GM23338 (cell line): ENCODE results near the gene TRDMT1. TPM values are rescaled to one million over a fixed set of nuclear protein-coding genes. Genes with fewer than 3 reads are reported as not detected.

Experiments
- ATAC-seq: fragments of 200-7000 bp; cut with Tn5 transposase; 3 replicates; pipeline ENCODE4 v1.9.1; 2020
- DNase-seq: peaks from one replicate; pipeline ENCODE4 v3.0.0-alpha.2; 2015; ENCODE audit warnings: low spot score
- H2AFZ ChIP-seq: fragments of 200-600 bp; sonication (generic); 2 replicates; pipeline ENCODE4 v1.8.0; 2016; ENCODE audit warnings: antibody characterized with exemption, mild to moderate bottlenecking, moderate library complexity
- H3F3A ChIP-seq: fragments of 200-600 bp; sonication (generic); replicated peaks from 2 replicates; pipeline ENCODE4 v1.8.0; 2017; ENCODE audit warnings: antibody characterized with exemption, mixed run types, low read depth
- H3K27ac ChIP-seq: fragments of 200-600 bp; sonication (generic); 2 replicates; pipeline ENCODE4 v1.6.1; 2016; ENCODE audit warnings: low read depth
- H3K27me3 ChIP-seq: fragments of 200-600 bp; sonication (generic); 2 replicates; pipeline ENCODE4 v1.8.0; 2016; ENCODE audit warnings: mild to moderate bottlenecking, mixed run types, moderate library complexity; ENCODE audit not compliant: insufficient read depth
- H3K36me3 ChIP-seq: fragments of 200-600 bp; sonication (generic); 2 replicates; pipeline ENCODE4 v1.8.0; 2016; ENCODE audit warnings: mild to moderate bottlenecking; ENCODE audit not compliant: insufficient read depth
- H3K4me1 ChIP-seq: fragments of 200-600 bp; sonication (generic); 2 replicates; pipeline ENCODE4 v1.8.0; 2016; ENCODE audit warnings: mild to moderate bottlenecking, moderate library complexity; ENCODE audit not compliant: insufficient read depth
- H3K4me2 ChIP-seq: fragments of 200-600 bp; sonication (generic); 2 replicates; pipeline ENCODE4 v1.7.1; 2017; ENCODE audit warnings: mixed run types
- H3K4me3 ChIP-seq: fragments of 200-600 bp; sonication (generic); 2 replicates; pipeline ENCODE4 v1.6.1; 2016; ENCODE audit warnings: mixed run types
- H3K79me2 ChIP-seq: fragments of 200-600 bp; sonication (generic); replicated peaks from 2 replicates; pipeline ENCODE4 v1.8.0; 2017; ENCODE audit warnings: mild to moderate bottlenecking; ENCODE audit not compliant: insufficient read depth
- H3K9me2 ChIP-seq: fragments of 200-600 bp; sonication (generic); 2 replicates; pipeline ENCODE4 v1.8.0; 2017; ENCODE audit not compliant: insufficient read depth
- H4K20me1 ChIP-seq: fragments of 200-600 bp; sonication (generic); replicated peaks from 2 replicates; pipeline ENCODE4 v1.8.0; 2017; ENCODE audit warnings: mild to moderate bottlenecking; ENCODE audit not compliant: insufficient read depth
- H3K27ac Mint-ChIP-seq: 2 replicates; pipeline ENCODE4 v1.8.0; 2020; ENCODE audit warnings: inconsistent platforms, mild to moderate bottlenecking, moderate library complexity, mixed read lengths
- H3K27me3 Mint-ChIP-seq: 3 replicates; pipeline ENCODE4 v1.8.0; 2022; ENCODE audit warnings: low read depth, mild to moderate bottlenecking, moderate library complexity, mixed read lengths, inconsistent platforms; ENCODE audit not compliant: insufficient read depth, poor library complexity
- H3K36me3 Mint-ChIP-seq: 3 replicates; pipeline ENCODE4 v1.8.0; 2021; ENCODE audit warnings: low read depth, mild to moderate bottlenecking, inconsistent platforms, moderate library complexity, mixed read lengths
- H3K4me1 Mint-ChIP-seq: 3 replicates; pipeline ENCODE4 v1.8.0; 2020; ENCODE audit warnings: mild to moderate bottlenecking, inconsistent platforms, mixed read lengths
- H3K4me3 Mint-ChIP-seq: 3 replicates; pipeline ENCODE4 v1.8.0; 2021; ENCODE audit warnings: moderate library complexity, mild to moderate bottlenecking, inconsistent platforms, mixed read lengths
- H3K9me3 Mint-ChIP-seq: 3 replicates; pipeline ENCODE4 v1.8.0; 2020; ENCODE audit warnings: moderate library complexity, mild to moderate bottlenecking, inconsistent platforms, mixed read lengths
- EZH2 ChIP-seq: fragments of 200-600 bp; sonication (generic); IDR thresholded peaks from one replicate; pipeline ENCODE4 v1.8.0; 2017; ENCODE audit warnings: antibody characterized with exemption, mild to moderate bottlenecking, low read depth; ENCODE audit not compliant: unreplicated experiment
- JUNB ChIP-seq: IDR thresholded peaks from one replicate; pipeline ENCODE4 v1.6.1; 2016; ENCODE audit warnings: antibody characterized with exemption; ENCODE audit not compliant: unreplicated experiment
- NANOG ChIP-seq: IDR thresholded peaks from 2 replicates; pipeline ENCODE4 v1.6.1; 2016; ENCODE audit warnings: antibody characterized with exemption, borderline replicate concordance
- ZNF114 ChIP-seq: fragments of 250-450 bp; sonication (Bioruptor Pico); IDR thresholded peaks from 2 replicates; pipeline ENCODE4 v1.5.0; 2020; ENCODE audit warnings: mild to moderate bottlenecking, moderate library complexity
- polyA plus RNA-seq: library from polyadenylated mRNA; unstranded; fragments of >200 nt; fragmentation: Nextera tagmentation; extraction: Ambion mirVana; gene quantifications from 2 replicates; pipeline ENCODE4 v1.2.1, GENCODE V29; 2016
- total RNA-seq: library from RNA; depleted of rRNA; stranded (reverse); fragments of >200 nt; shearing (Covaris generic); gene quantifications from 2 replicates; pipeline ENCODE4 v1.2.3, GENCODE V29; 2014
- TF ChIP-seq, protein P1 (sequence below): IDR thresholded peaks from 2 replicates; pipeline ENCODE4 v1.6.1; 2016; ENCODE audit warnings: antibody characterized with exemption
- TF ChIP-seq, protein P2 (sequence below): IDR thresholded peaks from one replicate; pipeline ENCODE4 v1.6.1; 2018; ENCODE audit warnings: antibody characterized with exemption; ENCODE audit not compliant: unreplicated experiment
- TF ChIP-seq, protein P3 (sequence below): fragments of 250-450 bp; sonication (Bioruptor Pico); IDR thresholded peaks from 2 replicates; pipeline ENCODE4 v1.5.0; 2020; ENCODE audit warnings: mild to moderate bottlenecking, moderate library complexity

TRDMT1 gene
- total and polyA plus RNA-seq, 2 experiments from 2014 or later, result 16.0 to 37.7 TPM

DNA sequence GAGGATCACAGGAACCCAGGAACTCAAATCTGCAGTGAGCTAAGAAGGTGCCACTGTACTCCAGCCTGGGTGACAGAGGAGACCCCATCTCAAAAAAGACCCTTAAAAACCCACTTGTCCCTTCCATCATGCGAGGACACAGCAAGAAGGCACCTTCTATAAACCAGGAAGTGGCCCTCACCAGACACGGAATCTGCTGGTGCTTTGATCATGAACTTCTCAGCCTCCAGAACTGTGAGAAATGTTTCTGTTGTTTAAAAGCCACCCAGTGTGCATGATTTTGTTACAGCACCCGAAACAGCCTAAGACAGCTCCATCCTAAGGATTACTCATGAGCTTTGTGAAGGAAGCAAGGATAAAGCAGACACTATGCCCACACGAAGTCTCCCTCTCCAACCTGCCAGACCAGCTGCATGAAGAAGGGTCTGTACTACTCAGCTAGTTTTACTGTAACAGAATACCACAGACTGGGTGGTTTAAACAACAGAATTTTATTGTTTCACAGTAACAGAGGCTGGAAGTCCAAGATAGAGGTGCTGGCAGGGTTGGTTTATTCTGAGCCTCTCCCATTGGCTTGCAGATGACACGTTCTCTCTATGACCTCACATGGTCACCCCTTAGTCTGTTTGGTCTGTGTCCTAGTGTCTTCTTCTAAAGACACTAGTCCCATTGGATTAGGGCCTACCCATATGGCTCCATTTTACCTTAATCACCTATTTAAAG is 40.3 kb upstream of the TRDMT1 start:
- DNase-seq (no peak), ATAC-seq (no peak)
- Histone ChIP-seq H3K36me3 (peaks cover 10% of the 10 kb centered on the region; the same call in 1 of the 2 replicates), H3K4me2 (no peak overlapping the region), H2AFZ (no peak overlapping the region), H3K27ac (no peak overlapping the region), H3K9me2 (no peaks in the 10 kb centered on the region), H3K4me3 (no peak overlapping the region), H3K79me2 (no peaks in the 10 kb centered on the region), H4K20me1 (no peaks in the 10 kb centered on the region), H3F3A (no peaks in the 10 kb centered on the region), H3K4me1 (no peaks in the 10 kb centered on the region), H3K27me3 (no peaks in the 10 kb centered on the region)
- Mint-ChIP-seq H3K36me3 (peaks cover 11% of the 10 kb centered on the region; the same call in 2 of the 3 replicates), H3K27me3 (peaks cover 5% of the 10 kb centered on the region), H3K27ac (no peak overlapping the region), H3K9me3 (peaks cover 9% of the 10 kb centered on the region), H3K4me1 (no peaks in the 10 kb centered on the region), H3K4me3 (no peak overlapping the region)
- TF ChIP-seq NANOG (no peak), ZNF114 (no peak)
- TF ChIP-seq, protein P1, sequence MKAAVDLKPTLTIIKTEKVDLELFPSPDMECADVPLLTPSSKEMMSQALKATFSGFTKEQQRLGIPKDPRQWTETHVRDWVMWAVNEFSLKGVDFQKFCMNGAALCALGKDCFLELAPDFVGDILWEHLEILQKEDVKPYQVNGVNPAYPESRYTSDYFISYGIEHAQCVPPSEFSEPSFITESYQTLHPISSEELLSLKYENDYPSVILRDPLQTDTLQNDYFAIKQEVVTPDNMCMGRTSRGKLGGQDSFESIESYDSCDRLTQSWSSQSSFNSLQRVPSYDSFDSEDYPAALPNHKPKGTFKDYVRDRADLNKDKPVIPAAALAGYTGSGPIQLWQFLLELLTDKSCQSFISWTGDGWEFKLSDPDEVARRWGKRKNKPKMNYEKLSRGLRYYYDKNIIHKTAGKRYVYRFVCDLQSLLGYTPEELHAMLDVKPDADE, result no peak
- TF ChIP-seq, protein P2, sequence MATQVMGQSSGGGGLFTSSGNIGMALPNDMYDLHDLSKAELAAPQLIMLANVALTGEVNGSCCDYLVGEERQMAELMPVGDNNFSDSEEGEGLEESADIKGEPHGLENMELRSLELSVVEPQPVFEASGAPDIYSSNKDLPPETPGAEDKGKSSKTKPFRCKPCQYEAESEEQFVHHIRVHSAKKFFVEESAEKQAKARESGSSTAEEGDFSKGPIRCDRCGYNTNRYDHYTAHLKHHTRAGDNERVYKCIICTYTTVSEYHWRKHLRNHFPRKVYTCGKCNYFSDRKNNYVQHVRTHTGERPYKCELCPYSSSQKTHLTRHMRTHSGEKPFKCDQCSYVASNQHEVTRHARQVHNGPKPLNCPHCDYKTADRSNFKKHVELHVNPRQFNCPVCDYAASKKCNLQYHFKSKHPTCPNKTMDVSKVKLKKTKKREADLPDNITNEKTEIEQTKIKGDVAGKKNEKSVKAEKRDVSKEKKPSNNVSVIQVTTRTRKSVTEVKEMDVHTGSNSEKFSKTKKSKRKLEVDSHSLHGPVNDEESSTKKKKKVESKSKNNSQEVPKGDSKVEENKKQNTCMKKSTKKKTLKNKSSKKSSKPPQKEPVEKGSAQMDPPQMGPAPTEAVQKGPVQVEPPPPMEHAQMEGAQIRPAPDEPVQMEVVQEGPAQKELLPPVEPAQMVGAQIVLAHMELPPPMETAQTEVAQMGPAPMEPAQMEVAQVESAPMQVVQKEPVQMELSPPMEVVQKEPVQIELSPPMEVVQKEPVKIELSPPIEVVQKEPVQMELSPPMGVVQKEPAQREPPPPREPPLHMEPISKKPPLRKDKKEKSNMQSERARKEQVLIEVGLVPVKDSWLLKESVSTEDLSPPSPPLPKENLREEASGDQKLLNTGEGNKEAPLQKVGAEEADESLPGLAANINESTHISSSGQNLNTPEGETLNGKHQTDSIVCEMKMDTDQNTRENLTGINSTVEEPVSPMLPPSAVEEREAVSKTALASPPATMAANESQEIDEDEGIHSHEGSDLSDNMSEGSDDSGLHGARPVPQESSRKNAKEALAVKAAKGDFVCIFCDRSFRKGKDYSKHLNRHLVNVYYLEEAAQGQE, result no peak

DNA sequence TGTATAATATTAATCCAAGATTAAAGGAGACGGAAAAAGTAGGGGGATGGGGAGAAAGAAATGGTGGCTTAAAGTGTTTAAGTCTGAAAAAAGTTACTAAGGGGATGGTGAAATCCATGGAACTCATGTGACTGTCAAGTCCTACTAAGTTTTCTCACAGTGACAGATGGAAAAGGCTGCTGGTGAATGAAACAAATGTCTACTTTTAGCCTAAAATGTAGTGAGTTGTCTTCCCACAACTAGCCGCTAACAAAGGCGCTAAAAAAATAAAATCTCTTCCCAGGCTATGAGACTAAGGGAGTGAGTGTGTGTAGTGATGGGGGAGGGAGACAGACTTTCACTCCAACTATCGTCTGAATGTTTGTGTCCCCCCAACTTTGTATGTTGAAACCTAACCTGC is 39.1 kb upstream of the TRDMT1 start:
- H3K4me2 ChIP-seq, result no peak overlapping the region
- no peak overlapping the region for H3K27ac ChIP-seq
- DNase-seq, result no peak
- H3K36me3 Mint-ChIP-seq, result peaks cover 9% of the 10 kb centered on the region
- no peak overlapping the region for H3K4me3 Mint-ChIP-seq
- no peaks in the 10 kb centered on the region for H3K27me3 ChIP-seq
- no peaks in the 10 kb centered on the region for H3K9me2 ChIP-seq
- H3K27me3 Mint-ChIP-seq, result peaks cover 5% of the 10 kb centered on the region
- no peak overlapping the region for H3K4me3 ChIP-seq
- H3K4me1 Mint-ChIP-seq, result no peaks in the 10 kb centered on the region
- no peak overlapping the region; the same call in 1 of the 2 replicates for H3K27ac Mint-ChIP-seq
- H3F3A ChIP-seq, result no peaks in the 10 kb centered on the region
- H3K79me2 ChIP-seq, result no peaks in the 10 kb centered on the region
- no peak for ATAC-seq
- H3K36me3 ChIP-seq, result peaks cover 22% of the 10 kb centered on the region; the same call in 1 of the 2 replicates
- no peaks in the 10 kb centered on the region for H3K4me1 ChIP-seq
- no peaks in the 10 kb centered on the region; the same call in 1 of the 3 replicates for H3K9me3 Mint-ChIP-seq
- no peak overlapping the region for H2AFZ ChIP-seq
- no peaks in the 10 kb centered on the region for H4K20me1 ChIP-seq
- TF ChIP-seq EZH2, result no peak
- no peak for TF ChIP-seq JUNB
- no peak for TF ChIP-seq NANOG
- TF ChIP-seq, protein P3, sequence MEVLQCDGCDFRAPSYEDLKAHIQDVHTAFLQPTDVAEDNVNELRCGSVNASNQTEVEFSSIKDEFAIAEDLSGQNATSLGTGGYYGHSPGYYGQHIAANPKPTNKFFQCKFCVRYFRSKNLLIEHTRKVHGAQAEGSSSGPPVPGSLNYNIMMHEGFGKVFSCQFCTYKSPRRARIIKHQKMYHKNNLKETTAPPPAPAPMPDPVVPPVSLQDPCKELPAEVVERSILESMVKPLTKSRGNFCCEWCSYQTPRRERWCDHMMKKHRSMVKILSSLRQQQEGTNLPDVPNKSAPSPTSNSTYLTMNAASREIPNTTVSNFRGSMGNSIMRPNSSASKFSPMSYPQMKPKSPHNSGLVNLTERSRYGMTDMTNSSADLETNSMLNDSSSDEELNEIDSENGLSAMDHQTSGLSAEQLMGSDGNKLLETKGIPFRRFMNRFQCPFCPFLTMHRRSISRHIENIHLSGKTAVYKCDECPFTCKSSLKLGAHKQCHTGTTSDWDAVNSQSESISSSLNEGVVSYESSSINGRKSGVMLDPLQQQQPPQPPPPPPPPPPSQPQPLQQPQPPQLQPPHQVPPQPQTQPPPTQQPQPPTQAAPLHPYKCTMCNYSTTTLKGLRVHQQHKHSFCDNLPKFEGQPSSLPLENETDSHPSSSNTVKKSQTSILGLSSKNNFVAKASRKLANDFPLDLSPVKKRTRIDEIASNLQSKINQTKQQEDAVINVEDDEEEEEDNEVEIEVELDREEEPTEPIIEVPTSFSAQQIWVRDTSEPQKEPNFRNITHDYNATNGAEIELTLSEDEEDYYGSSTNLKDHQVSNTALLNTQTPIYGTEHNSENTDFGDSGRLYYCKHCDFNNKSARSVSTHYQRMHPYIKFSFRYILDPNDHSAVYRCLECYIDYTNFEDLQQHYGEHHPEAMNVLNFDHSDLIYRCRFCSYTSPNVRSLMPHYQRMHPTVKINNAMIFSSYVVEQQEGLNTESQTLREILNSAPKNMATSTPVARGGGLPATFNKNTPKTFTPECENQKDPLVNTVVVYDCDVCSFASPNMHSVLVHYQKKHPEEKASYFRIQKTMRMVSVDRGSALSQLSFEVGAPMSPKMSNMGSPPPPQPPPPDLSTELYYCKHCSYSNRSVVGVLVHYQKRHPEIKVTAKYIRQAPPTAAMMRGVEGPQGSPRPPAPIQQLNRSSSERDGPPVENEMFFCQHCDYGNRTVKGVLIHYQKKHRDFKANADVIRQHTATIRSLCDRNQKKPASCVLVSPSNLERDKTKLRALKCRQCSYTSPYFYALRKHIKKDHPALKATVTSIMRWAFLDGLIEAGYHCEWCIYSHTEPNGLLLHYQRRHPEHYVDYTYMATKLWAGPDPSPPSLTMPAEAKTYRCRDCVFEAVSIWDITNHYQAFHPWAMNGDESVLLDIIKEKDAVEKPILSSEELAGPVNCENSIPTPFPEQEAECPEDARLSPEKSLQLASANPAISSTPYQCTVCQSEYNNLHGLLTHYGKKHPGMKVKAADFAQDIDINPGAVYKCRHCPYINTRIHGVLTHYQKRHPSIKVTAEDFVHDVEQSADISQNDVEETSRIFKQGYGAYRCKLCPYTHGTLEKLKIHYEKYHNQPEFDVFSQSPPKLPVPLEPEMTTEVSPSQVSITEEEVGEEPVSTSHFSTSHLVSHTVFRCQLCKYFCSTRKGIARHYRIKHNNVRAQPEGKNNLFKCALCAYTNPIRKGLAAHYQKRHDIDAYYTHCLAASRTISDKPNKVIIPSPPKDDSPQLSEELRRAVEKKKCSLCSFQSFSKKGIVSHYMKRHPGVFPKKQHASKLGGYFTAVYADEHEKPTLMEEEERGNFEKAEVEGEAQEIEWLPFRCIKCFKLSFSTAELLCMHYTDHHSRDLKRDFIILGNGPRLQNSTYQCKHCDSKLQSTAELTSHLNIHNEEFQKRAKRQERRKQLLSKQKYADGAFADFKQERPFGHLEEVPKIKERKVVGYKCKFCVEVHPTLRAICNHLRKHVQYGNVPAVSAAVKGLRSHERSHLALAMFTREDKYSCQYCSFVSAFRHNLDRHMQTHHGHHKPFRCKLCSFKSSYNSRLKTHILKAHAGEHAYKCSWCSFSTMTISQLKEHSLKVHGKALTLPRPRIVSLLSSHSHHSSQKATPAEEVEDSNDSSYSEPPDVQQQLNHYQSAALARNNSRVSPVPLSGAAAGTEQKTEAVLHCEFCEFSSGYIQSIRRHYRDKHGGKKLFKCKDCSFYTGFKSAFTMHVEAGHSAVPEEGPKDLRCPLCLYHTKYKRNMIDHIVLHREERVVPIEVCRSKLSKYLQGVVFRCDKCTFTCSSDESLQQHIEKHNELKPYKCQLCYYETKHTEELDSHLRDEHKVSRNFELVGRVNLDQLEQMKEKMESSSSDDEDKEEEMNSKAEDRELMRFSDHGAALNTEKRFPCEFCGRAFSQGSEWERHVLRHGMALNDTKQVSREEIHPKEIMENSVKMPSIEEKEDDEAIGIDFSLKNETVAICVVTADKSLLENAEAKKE, result no peak
